GM19328 (cell line): ENCODE data around the gene SNCA.

ENCODE experiments used
- ATAC-seq: cut with Tn5 transposase; IDR thresholded peaks from one replicate; pipeline ENCODE4 v1.9.1; 2021; ENCODE audit warnings: mild to moderate bottlenecking, moderate library complexity; ENCODE audit not compliant: unreplicated experiment

Gene SNCA

DNA sequence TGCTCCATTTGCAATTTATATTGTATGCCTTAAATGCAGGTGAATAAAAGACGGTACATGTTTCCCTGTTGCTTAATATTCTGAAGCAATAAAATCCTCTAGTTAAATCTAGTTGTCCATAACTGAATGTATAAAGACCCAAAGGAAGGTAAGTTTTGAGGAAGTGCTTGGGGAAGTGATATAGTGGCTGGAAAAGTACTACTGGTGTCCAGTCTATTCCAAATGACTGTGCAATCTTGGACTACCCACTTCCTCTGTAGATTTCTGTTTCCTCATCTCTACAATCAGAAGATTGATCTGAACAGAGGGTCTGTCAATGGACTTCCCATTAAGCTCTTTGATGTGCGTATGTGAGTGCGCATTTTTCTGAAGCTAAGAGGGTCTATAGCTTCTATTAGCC is 17.0 kb downstream of the SNCA start:
- no peak for ATAC-seq

DNA sequence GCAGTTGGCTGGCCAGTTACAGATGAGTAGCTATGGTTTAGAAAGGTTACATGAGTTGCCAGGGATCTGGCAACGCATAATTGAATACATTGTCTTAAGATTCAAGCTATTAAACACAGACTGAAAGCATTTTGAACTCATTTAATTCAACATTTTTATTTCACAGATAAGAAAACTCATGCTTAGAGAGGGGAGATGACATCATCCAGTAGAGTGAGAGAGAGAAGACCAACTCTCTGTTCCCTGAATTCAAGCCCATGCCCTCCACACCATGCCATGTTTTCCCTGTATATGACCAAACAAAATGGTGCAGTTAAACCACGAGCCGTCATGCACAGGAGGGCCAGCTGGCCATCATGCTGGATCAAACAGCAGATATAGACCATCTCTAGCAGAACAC is 22.6 kb downstream of the SNCA start:
- no peak for ATAC-seq

DNA sequence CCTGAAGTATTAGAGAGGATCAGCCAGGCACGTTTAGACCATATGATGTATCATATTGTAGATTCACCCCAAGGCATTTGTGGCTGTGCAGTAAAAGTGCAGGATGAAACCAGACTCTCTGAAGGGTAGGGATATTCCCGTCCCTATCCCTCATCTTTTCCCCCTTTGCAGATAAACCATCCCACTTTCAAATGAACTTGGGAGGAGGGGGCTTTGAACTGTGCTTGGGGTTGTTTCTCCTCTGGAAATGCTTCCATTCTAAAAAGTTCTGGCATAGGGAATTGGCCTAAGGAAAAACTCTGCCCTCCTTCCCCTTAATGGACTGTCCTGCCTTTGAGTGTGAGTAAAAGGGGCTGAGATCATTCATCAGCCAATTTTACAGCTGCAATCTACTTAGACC is 23.8 kb downstream of the SNCA start:
- no peak for ATAC-seq

DNA sequence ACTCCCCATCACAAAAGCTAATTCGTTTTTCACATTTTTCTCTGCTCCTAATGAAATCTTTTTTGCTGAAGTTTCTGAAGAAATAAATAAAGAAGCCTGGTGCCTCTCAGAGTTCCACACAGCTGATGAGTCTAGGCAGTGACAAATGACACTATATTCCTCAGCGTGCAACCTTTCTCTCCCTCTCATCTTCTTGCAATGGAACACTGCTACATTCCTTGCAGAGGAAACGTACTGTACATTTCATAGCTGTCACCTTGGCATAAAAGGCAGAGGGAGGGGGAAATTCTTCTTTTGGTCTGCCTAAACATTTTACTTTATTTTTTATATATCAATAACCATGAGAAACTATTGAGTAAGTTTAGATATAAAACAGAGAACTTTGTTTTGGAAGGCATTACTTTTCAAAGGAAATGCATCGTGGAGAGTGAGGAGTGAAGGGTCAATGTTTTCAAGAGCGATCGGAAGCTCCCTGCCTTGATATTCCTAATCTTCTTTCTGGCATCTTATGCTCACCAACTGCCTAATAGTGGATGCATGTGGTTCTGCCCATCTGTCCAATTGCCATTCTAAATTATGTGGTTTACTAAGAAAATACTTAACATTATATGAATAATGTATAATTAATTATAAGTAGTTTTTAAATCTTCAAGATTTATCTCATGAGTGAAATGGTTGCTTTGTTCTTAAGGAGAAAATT is 29.4 kb downstream of the SNCA start:
- no peak for ATAC-seq

DNA sequence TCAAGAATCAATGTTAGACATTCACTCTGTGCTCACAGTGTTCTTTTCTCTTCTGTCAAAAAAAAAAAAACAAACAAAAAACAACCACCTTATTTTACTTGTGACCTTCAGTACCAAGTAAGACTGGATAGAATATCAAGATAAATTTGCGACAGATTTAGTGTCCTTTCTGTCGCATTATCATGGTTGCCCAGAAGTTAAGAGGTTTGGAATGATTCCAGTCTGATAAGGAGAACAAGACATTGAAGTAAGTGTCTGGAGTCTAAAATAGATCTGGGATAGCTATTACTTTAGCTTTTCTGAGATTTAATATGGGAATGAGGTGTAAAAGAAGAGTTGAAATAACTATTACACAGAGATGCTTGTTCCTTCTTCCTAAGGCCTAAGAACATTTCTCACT is 31.7 kb downstream of the SNCA start:
- ATAC-seq, result no peak

DNA sequence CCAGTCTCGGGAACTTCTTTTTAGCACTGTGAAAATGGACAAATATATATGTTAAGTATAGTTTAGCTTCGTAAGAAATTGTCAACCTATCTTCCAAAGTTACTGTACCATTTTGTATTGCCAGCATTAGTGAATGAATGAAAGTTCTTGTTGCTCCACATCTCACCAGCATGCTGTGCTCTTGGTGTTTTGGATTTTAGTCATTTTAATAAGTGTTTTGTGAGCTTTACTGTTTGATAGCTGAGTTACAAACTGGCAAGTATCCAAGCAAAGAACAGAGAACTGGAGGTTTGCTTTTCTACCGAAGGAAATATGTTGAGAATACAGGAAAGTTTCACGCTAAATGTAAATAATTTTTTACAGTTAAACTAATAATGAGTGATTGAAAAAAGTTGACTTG is 33.0 kb downstream of the SNCA start:
- ATAC-seq, result no peak

DNA sequence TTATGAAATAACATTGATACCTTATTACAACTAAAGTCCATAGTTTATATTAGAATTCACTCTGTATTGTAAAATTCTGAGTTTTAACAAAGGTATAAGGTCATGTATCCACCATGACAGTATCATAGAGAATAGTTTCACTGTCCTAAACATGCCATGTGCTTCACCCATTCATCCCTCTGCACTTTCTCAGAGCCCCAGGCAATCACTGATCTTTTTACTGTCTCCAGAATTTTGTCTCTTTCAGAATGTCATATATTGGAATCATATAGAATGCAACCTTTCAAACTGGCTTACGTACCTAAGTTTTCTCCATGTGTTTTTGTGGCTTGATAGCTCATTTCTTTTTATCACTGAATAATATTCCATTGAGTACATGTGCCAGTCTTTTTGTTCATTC is 33.9 kb downstream of the SNCA start:
- no peak for ATAC-seq

DNA sequence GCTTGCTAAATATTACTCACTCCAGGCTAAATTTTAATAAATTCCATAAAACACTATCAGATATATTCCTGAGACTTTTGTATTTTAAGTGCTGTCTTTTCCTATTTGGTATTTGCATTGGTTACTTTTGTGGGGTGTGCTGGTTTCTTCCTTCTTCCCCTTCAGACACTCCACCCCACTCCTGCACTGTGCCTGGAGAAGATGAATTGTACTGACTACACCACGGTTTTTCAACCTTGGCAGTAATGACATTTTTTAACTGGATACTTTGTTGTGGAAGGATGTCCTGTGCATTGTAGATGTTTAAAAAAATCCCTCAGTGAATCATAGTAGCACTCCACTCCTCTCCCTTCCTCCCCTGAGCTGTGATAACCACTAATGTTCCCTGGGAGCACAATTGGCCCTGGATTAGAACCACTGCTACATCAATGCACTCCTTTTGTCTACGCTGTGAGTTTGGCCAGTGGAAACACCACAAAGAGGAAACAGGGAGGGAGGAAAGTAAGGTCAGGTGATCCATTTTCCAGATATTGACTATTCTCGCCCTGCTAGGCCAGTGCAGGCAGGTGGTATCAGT is 36.3 kb downstream of the SNCA start:
- ATAC-seq, result no peak

DNA sequence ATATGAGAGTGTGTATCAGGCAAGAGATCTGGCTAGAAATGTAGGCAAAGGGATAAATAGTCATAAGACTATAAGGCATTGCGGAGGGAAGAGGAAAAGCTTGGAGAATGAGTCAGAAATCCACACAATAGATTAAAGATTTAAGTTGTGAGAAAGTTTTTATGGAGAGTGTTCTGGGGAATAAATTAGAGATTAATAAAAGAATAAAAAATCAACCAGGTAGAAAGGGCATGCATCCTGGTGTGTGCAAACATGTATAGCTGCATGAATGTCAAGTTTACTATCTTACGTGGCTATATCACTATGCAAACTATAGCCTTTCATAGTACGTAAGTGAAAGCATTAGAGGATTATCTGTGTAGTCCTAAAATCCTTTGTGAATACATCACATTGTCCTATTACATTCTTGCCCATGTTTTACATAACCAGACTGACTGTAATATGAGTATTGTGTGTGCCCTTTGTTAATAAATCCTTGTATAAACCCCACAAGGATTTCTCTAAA is 36.9 kb downstream of the SNCA start:
- ATAC-seq, result no peak

DNA sequence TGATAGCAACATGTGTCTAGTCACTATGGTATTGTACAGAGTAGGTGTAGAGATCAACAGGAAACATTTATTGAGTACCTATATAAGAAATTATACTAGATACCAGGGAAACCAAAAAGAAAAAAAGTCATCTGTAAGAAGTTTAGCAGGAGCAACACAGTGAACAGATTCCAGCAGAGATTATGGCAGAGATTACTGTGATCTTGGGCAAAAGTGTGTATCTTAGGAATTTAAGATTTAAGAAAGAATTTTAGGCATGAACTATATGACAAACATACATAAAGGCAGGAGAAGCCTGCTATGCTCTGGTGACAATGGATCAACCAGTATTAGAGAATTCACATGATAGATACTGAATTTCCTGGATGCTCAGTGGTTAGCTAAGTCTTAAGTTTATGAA is 37.9 kb downstream of the SNCA start:
- no peak for ATAC-seq

DNA sequence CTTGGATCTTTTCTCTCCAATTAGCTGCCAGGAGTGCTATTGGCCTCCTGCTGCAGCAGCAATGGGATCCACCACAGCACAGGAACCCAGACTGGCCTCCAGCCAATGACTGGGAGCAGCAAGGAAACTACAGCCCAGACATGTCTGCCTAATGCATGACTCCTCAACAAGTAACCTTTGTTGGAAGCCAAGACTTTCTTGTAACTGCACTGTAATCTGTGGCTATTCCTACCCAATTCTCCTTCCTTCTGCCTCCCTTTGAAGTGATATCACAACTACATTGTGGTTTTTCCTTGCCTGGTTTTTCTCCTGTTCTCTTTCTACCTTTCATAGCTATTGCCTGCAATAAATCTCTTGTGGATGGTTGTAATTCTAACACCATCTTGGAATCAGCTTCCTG is 39.8 kb downstream of the SNCA start:
- no peak for ATAC-seq

DNA sequence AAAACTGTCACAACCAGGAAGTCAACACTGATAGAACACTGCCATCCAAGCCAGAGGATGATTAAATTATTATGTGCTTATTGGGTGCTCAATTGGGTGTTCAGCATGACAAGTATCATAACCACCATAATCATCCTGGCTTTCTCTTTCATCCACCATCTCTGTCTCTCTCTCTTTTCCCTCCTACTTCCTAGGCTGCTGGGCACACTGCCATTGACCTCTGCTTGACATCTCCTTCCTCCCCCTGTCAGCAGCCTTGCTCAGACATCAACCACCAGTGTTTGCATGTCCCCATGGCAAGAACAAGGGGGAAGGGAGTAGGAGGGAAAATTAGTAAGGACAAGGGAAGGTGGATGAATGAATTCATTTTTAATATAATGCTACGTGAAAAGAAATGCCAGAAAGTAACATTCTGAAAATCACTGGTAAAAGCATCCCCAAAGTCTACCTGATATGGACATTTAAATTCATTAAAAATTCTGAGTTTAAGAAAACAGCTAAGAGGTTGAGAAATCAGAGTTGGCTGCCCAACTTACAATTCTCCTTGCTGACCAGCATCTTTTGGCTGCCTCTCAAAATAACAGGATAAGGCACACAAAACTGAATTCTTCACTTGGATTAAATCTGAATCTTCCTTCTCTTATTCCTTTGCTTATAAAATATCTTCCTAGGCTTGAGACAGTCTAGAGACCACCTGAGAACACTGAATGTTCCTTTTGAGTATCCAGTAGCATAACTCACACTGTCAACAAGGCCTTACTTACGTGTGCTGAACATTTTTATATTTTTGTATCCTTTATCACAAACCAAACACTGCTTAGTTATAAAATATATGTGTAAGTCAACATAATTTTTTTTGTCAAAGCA is 48.5 kb downstream of the SNCA start:
- no peak for ATAC-seq

DNA sequence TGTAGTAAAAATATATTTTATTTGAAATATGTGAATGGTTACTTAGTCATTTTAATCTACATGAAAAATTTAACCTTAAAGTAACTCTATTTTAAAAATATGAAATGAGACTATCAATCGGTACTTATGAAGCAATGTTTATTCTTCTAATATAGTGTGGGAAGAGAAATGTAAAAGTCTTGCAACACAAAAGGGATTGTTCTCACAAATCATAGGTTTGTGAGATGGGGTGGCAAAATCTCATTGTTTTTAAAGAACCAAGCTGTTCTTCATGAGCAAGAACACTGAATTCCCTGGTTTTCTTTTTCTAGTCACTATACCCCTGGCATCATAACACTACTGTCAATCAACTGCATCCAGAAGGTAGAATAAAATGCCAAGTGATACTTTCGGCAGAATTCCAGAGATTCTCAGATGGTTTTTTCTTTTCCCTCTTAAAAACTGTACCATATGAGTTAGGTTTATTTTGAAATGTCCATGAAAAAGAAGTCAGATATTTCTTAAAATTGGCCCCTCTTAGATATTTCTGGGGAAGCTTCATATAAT is 52.2 kb downstream of the SNCA start:
- no peak for ATAC-seq

DNA sequence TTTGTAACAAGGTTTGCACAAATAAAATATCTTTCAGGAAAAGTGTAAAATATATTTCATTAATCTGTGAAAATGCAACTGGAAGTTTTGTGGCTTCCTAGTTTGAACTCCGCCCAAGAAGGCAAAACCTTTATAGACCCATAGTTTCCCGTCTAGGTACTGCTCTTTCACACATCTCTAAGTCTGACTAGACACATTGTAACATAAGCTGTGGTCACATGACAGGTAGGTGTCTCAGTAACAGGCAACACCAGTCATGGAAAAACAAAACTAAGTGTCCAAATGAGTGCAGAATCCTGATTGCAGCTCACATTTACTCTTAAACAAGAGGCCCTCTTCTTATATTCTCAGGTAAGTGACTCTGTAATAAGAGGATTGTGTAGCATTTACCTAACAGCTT is 55.6 kb downstream of the SNCA start:
- ATAC-seq, result no peak

DNA sequence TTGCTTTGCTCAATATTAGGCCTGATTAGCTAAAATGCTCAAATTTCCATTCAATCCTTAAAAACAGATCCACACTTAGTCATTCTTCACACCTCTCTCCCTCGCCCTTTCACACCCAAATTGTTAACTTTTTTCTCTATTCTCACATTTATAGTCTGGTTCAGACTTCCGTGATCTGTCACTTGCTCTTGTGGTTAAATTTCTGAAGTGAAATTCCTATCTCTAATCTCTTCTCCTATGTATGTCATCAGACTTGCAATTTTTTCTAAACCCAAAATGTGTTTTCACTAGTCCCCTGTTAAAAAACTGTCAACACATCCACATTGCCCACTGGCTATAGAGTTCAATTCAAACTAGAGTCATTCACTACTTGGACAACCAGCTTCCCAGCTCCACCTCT is 63.2 kb downstream of the SNCA start:
- no peak for ATAC-seq

DNA sequence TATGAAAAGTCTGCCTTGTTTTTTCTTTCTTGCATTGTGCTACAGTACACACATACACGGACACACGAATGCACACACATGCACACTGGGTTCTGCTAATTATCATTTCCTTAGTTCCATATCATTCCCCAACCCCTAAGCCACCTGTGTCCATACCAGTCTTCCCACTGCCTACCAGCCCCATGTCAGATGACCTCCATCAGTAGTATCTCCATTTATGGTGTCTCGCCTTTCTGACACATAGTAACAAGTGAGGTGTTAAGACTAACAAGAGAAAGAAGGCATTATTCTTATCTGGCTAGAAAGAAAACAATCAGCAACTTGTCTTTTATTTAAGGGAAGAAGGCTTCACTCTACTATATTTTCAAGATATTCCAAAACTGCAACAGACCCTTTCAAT is 67.1 kb downstream of the SNCA start:
- ATAC-seq, result no peak

DNA sequence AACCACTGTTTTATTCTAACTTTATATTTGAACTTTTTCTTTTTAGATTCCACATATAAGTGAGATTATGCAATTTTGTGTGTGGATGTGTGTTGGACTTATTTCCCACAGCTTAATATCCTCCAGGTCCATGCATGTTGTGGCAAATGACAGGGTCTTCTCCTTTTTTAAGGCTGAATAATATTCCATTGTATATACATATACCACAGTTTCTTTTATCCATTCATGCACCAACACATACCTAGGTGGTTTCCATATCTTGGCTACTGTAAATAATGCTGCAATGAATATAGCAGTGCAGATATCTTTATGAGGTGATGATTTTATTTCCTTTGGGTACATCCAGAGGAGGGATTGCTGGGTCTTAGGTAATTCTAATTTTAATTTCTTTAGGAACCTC is 69.0 kb downstream of the SNCA start:
- no peak for ATAC-seq

DNA sequence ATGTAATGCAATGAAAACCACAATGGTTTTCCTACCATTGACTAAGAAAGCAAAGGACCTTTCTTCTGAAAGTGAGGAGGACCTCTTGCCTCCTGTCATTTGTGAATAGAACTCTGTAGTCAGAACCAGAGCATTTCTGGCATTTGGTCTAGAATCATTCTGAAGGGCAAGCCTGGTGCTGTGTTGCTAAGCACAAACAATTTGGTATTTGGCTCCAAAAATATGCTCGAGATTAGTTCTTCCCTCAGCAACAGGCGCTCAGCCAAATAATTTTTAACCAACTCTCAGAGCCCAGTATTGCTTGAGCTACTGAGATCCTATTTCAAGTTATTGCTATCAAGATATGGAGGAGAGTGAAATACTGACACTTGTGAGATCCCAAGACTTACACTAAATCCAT is 71.0 kb downstream of the SNCA start:
- ATAC-seq, result no peak

DNA sequence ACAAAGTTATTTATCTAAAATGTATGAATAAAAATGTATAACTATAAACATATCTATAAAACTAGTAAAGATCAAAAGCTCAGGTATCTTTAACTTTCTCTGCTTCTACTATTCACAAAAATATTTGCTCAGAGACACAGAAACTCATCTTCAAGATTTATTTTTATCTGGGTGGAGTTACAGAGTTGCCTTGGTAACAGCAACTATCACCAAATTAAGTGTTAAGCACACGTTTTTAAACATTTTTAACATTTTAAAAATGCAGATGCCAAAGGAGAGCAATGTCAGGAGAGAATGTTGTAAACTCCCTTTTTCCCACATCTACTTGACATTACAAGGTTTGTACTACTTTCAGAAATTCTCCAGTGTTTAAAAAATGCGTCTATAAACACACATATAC is 71.4 kb downstream of the SNCA start:
- no peak for ATAC-seq

DNA sequence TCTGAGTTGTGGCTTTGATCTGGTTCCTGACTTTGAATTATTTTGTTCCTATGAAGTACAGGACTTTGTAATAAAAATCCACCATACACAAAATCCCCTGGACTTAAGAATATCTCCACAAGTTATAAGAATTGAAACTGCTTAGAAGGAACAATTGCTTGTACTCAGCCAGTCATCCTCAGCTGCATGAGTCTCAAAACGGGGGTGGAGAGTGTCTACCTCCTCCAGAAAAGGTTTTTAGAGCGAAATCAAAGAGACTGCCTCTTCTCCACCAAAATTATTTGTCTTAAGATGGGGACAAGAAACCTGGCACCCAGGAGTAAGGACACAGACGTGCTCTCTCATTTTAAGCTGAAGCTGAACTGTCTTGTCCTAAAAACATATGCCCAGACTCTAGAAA is 74.7 kb downstream of the SNCA start:
- ATAC-seq, result no peak

DNA sequence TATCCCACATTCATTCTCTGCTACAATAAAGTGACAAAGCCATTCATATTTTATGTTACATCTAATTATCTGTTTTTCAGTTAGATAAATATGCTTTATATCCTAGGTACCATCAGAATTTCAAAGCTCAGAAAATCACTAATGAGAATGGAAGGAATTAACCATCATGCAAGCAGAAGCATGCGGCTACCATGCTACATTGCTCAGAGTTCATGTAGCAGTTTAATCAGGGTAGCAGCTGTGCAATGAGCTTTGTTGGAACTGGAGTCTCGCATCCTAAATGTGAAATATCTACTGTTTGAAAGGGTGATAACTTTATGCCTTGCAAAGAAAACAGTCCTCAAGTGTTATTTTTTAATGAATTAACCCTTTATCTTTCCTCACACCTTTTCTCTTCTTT is 77.5 kb downstream of the SNCA start:
- no peak for ATAC-seq
